ENCODE results near the gene GNB1. TPM values are rescaled to one million over a fixed set of nuclear protein-coding genes. Genes with fewer than 3 reads are reported as not detected.

GNB1 gene
- total and polyA plus RNA-seq, 4 donors: 114 to 338 (median 191) TPM

DNA sequence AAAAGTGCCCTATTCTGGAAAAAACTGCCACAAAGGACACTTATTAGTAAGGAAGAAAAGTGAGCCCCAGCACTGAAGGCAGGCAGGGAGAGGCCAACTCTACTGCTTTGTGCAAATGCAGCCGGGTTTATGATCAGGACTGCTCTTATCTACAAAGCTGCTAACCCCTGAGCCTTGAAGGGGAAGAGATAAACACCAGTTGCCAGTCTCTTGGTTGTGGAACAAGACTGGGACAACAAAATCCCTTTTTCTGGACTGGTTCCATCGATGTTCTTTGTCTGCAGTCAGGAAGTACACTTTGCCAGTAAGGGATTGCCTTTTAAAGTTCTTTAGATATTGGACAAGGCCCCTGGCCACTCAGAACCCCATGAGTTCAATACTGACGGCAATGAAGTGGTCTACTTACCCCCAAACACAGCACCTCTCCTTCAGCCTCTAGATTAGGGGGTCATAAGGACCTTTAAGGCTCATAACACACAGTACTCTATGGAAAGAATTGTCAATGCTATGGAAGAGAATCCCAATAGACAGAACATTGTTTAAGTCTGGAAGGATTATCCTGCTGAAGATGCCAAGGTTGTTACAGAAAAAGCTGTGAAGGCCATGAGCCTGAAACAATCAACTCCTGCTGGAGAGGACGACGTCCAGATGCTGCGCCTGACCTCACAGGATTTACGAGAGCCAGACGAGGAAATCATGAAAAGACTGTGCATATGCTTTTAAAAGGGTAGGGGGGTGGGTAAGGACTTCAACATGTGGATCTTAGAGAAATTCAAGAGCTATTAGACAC, 43.6 kb downstream of the GNB1 start:
- Histone ChIP-seq H3K4me1 (ENCODE audit: control insufficient read depth in 5 of 5, insufficient read depth in 5 of 5, low read length in 5 of 5) (peaks cover 8 to 26% (median 11%) of the 10 kb centered on the region in 5 donors), H3K4me3 (no peak overlapping the region), H3K9ac (ENCODE audit: insufficient read depth in 1 of 2, low read length in 2 of 2) (peak overlapping the region in 1 of 2 donors; percentile 26), H3K9me3 (ENCODE audit: control insufficient read depth in 4 of 4, insufficient read depth in 3 of 4, low read length in 3 of 4) (no peaks in the 10 kb centered on the region), H3K27ac (ENCODE audit: low read depth in 1 of 2, low read length in 1 of 2) (peak overlapping the region; percentile 30 to 35), H3K27me3 (ENCODE audit: control insufficient read depth in 3 of 3, insufficient read depth in 3 of 3, low read length in 2 of 3) (no peaks in the 10 kb centered on the region), H3K36me3 (ENCODE audit: control insufficient read depth in 4 of 4, insufficient read depth in 4 of 4, low read length in 4 of 4) (peaks cover 0 to 6% (median 2%) of the 10 kb centered on the region in 4 donors)
- ATAC-seq (ENCODE audit: insufficient read depth, low FRiP score) (no peak), DNase-seq (peak in 1 of 3 donors; percentile 60)
- WGBS, 2 donors: 54 to 67% methylated on average over 8 of the region's 8 CpGs
- TF ChIP-seq, protein P1, sequence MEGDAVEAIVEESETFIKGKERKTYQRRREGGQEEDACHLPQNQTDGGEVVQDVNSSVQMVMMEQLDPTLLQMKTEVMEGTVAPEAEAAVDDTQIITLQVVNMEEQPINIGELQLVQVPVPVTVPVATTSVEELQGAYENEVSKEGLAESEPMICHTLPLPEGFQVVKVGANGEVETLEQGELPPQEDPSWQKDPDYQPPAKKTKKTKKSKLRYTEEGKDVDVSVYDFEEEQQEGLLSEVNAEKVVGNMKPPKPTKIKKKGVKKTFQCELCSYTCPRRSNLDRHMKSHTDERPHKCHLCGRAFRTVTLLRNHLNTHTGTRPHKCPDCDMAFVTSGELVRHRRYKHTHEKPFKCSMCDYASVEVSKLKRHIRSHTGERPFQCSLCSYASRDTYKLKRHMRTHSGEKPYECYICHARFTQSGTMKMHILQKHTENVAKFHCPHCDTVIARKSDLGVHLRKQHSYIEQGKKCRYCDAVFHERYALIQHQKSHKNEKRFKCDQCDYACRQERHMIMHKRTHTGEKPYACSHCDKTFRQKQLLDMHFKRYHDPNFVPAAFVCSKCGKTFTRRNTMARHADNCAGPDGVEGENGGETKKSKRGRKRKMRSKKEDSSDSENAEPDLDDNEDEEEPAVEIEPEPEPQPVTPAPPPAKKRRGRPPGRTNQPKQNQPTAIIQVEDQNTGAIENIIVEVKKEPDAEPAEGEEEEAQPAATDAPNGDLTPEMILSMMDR (IDR thresholded peaks at IDR 0.05; ENCODE audit: control extremely low read depth, extremely low read depth): no peak

DNA sequence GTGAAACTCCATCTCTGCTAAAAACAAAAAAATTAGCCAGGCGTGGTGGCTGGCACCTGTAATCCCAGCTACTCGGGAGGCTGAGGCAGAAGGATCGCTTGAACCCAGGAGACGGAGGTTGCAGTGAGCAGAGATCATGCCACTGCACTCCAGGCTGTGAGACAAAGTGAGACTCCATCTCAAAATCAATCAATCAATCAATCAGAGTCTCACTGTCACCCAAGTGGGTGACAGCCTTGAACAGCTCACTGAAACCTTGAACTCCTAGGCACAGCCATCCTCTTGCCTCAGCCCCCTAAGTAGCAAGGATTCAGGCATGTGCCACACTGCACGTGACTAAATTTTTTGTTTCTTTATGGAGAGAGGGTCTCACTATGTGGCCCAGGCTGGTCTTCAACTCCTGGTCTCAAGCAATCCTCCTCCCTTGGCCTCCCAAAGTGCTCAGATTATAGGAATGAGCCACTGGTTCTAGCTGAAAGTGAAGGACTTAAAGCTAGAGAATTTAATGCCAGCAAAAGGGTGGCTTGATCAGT, 44.4 kb downstream of the GNB1 start:
- Histone ChIP-seq H3K27me3 (ENCODE audit: control insufficient read depth in 3 of 3, insufficient read depth in 3 of 3, low read length in 2 of 3) (no peaks in the 10 kb centered on the region), H3K9ac (ENCODE audit: insufficient read depth in 1 of 2, low read length in 2 of 2) (no peak overlapping the region), H3K4me1 (ENCODE audit: control insufficient read depth in 5 of 5, insufficient read depth in 5 of 5, low read length in 5 of 5) (peaks cover 8 to 29% (median 11%) of the 10 kb centered on the region in 5 donors), H3K27ac (ENCODE audit: low read depth in 1 of 2, low read length in 1 of 2) (no peak overlapping the region), H3K4me3 (no peak overlapping the region), H3K36me3 (ENCODE audit: control insufficient read depth in 4 of 4, insufficient read depth in 4 of 4, low read length in 4 of 4) (peaks cover 0 to 5% (median 2%) of the 10 kb centered on the region in 4 donors), H3K9me3 (ENCODE audit: control insufficient read depth in 4 of 4, insufficient read depth in 3 of 4, low read length in 3 of 4) (no peaks in the 10 kb centered on the region)
- TF ChIP-seq, protein P1 (IDR thresholded peaks at IDR 0.05; ENCODE audit: control extremely low read depth, extremely low read depth): no peak
- no peak for DNase-seq
- 94 to 98% methylated on average over 5 of the region's 5 CpGs for WGBS, 2 donors
- ATAC-seq (ENCODE audit: insufficient read depth, low FRiP score): no peak

DNA sequence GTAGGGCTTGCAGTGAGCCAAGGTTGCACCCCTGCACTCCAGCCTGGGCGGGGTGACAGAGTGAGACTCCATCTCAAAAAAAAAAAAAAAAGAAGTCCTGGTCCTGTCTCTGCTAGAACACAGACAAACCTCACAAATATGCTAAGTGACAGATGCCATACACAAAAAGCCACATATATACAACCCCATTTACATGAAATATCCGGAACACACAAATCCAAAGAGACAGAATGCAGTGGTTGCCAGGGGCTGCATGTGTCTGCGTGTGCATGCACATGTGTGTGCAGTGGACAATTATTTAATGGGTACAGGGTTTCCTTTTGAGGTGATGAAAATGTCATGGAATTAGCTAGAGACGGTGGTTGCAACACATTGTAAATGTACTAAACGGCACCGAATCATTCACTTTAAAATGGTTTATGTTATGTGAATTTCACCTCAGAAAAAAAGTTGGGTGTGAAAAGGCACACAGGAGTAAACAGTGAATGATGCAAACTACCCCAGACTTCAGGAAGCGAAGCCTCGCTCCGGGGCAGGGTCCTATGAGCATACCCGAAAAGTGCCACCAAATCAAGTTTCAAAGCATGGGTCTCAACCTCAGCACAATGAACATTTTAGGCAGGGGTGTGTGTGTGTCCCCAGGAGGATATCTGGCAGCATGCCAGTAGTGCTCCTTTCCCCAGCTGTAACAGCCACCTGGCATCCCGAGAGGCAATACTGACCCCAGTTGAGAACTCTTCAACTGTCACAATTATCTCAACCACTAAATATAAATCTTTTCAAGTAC, 48.3 kb downstream of the GNB1 start:
- Histone ChIP-seq H3K27ac (ENCODE audit: low read depth in 1 of 2, low read length in 1 of 2) (no peak overlapping the region), H3K36me3 (ENCODE audit: control insufficient read depth in 4 of 4, insufficient read depth in 4 of 4, low read length in 4 of 4) (peaks cover 0 to 3% (median under 1%) of the 10 kb centered on the region in 4 donors), H3K4me1 (ENCODE audit: control insufficient read depth in 5 of 5, insufficient read depth in 5 of 5, low read length in 5 of 5) (peaks cover 6 to 21% (median 8%) of the 10 kb centered on the region in 5 donors), H3K9ac (ENCODE audit: insufficient read depth in 1 of 2, low read length in 2 of 2) (no peak overlapping the region), H3K4me3 (no peak overlapping the region), H3K9me3 (ENCODE audit: control insufficient read depth in 4 of 4, insufficient read depth in 3 of 4, low read length in 3 of 4) (no peaks in the 10 kb centered on the region), H3K27me3 (ENCODE audit: control insufficient read depth in 3 of 3, insufficient read depth in 3 of 3, low read length in 2 of 3) (no peaks in the 10 kb centered on the region)
- WGBS, 2 donors: 52 to 62% methylated on average over 11 of the region's 11 CpGs
- ATAC-seq (ENCODE audit: insufficient read depth, low FRiP score): no peak
- DNase-seq: no peak
- TF ChIP-seq, protein P1 (IDR thresholded peaks at IDR 0.05; ENCODE audit: control extremely low read depth, extremely low read depth): no peak

Measured in lung (tissue), 12 donors.